ENCODE results near the gene C3orf52.
"Not testable (repeated sequence)": the region's sequence is repeated elsewhere in the genome, so short reads cannot be mapped to it uniquely, and the experiment has no call there.

Gene C3orf52

GRCh38 chr3:112086076-112086854, at the start of gene C3orf52:
Gene C3orf52 (plus strand): TSS chr3:112086389. CDS start chr3:112086408, 19 bp downstream.
- H3K4me3 ChIP-seq (ENCODE audit: low read depth, low read length), result peak within 1 kb of the TSS; percentile 74
- peak; percentile 83 for DNase-seq (ENCODE audit: low read depth)
- peak; percentile 23 for TF ChIP-seq CTCF (conservative IDR thresholded peaks at IDR 0.05; ENCODE audit: low read depth, low read length)

GRCh38 chr3:112037194-112037593, 49.0 kb upstream of the C3orf52 start:
- not testable (repeated sequence) for DNase-seq (ENCODE audit: low read depth)

GRCh38 chr3:112038863-112039262, 47.3 kb upstream of the C3orf52 start:
- no peak for TF ChIP-seq CTCF (conservative IDR thresholded peaks at IDR 0.05; ENCODE audit: low read depth, low read length)
- DNase-seq (ENCODE audit: low read depth), result peak; percentile 53

More at GRCh38 chr3:112037194-112037593, 49.0 kb upstream of the C3orf52 start:
- H3K4me3 ChIP-seq (ENCODE audit: low read depth, low read length), result not testable (repeated sequence)

GRCh38 chr3:112041321-112041720, 44.9 kb upstream of the C3orf52 start:
- H3K4me3 ChIP-seq (ENCODE audit: low read depth, low read length), result no peak overlapping the region
- TF ChIP-seq CTCF (conservative IDR thresholded peaks at IDR 0.05; ENCODE audit: low read depth, low read length), result no peak
- DNase-seq (ENCODE audit: low read depth), result no peak

More at GRCh38 chr3:112038863-112039262, 47.3 kb upstream of the C3orf52 start:
- H3K4me3 ChIP-seq (ENCODE audit: low read depth, low read length), result no peak overlapping the region

GRCh38 chr3:112042842-112043280, 43.3 kb upstream of the C3orf52 start:
- no peak overlapping the region for H3K4me3 ChIP-seq (ENCODE audit: low read depth, low read length)
- DNase-seq (ENCODE audit: low read depth), result no peak
- no peak for TF ChIP-seq CTCF (conservative IDR thresholded peaks at IDR 0.05; ENCODE audit: low read depth, low read length)

- H3K4me3 ChIP-seq (ENCODE audit: low read depth, low read length), result peak overlapping the region; percentile 7
- peak; percentile 89 for DNase-seq (ENCODE audit: low read depth)
- TF ChIP-seq CTCF (conservative IDR thresholded peaks at IDR 0.05; ENCODE audit: low read depth, low read length), result peak; percentile 93
These were observed 42.5 kb upstream of the C3orf52 start for GRCh38 chr3:112043621-112044201.

- no peak for TF ChIP-seq CTCF (conservative IDR thresholded peaks at IDR 0.05; ENCODE audit: low read depth, low read length)
- peak; percentile 21 for DNase-seq (ENCODE audit: low read depth)
- no peak overlapping the region for H3K4me3 ChIP-seq (ENCODE audit: low read depth, low read length)
These were observed 39.6 kb upstream of the C3orf52 start for GRCh38 chr3:112046599-112046998.

Measured in choroid plexus epithelial cell (primary cell).